Glomerular visceral epithelial cell (primary cell): ENCODE measurements around the gene SEC61A2.
"Not testable (repeated sequence)": the region's sequence is repeated elsewhere in the genome, so short reads cannot be mapped to it uniquely, and the experiment has no call there.

Source experiments
- DNase-seq: peaks from one replicate; pipeline ENCODE4 v3.0.0-alpha.2; 2016; ENCODE audit errors: extremely low spot score

The SEC61A2 gene

GRCh38 chr10:12160664-12161063, 31.2 kb downstream of the SEC61A2 start:
- no peak for DNase-seq

GRCh38 chr10:12162927-12163326, 33.5 kb downstream of the SEC61A2 start:
- no peak for DNase-seq

- no peak for DNase-seq
Observed at GRCh38 chr10:12164085-12164484, 34.6 kb downstream of the SEC61A2 start.

- DNase-seq = no peak
Observed at GRCh38 chr10:12165036-12165435, 35.6 kb downstream of the SEC61A2 start.

GRCh38 chr10:12165999-12166775, 36.7 kb downstream of the SEC61A2 start:
- DNase-seq = no peak

GRCh38 chr10:12171512-12171911, 42.0 kb downstream of the SEC61A2 start:
- not testable (repeated sequence) for DNase-seq

GRCh38 chr10:12177642-12178041, 48.2 kb downstream of the SEC61A2 start:
- DNase-seq = peak; percentile 56

- no peak for DNase-seq
Observed at GRCh38 chr10:12179606-12180170, 50.2 kb downstream of the SEC61A2 start.

GRCh38 chr10:12180221-12180974, 50.9 kb downstream of the SEC61A2 start:
- DNase-seq = no peak

- DNase-seq = peak; percentile 34
Observed at GRCh38 chr10:12181065-12181775, 51.7 kb downstream of the SEC61A2 start.

GRCh38 chr10:12184165-12184564, 54.7 kb downstream of the SEC61A2 start:
- DNase-seq = no peak

- DNase-seq = no peak
Observed at GRCh38 chr10:12186323-12186722, 56.8 kb downstream of the SEC61A2 start.

GRCh38 chr10:12187321-12187905, 57.9 kb downstream of the SEC61A2 start:
- DNase-seq = no peak

GRCh38 chr10:12188656-12189055, 59.2 kb downstream of the SEC61A2 start:
- no peak for DNase-seq

- no peak for DNase-seq
Observed at GRCh38 chr10:12189426-12189825, 59.9 kb downstream of the SEC61A2 start.

- no peak for DNase-seq
Observed at GRCh38 chr10:12191715-12192114, 62.2 kb downstream of the SEC61A2 start.

- peak; percentile 19 for DNase-seq
Observed at GRCh38 chr10:12193193-12193592, 63.7 kb downstream of the SEC61A2 start.

GRCh38 chr10:12194752-12195271, 65.3 kb downstream of the SEC61A2 start:
- peak; percentile 23 for DNase-seq

- no peak for DNase-seq
Observed at GRCh38 chr10:12195281-12195602, 65.8 kb downstream of the SEC61A2 start.

- peak; percentile 83 for DNase-seq
Observed at GRCh38 chr10:12195603-12196506, 66.4 kb downstream of the SEC61A2 start, which contains the start of the genes CDC123 and NUDT5. TSS of gene CDC123 (plus strand) at chr10:12196188. CDS start at chr10:12196246, 58 bp downstream. TSS of gene NUDT5 (minus strand) at chr10:12195891. CDS start at chr10:12186291, 9,600 bp downstream.
